HG03108 (cell line): Measurements from ENCODE around the gene SRRM4.
"Not testable (repeated sequence)": the region's sequence is repeated elsewhere in the genome, so short reads cannot be mapped to it uniquely, and the experiment has no call there.

Source experiments
- ATAC-seq: cut with Tn5 transposase; IDR thresholded peaks from one replicate; pipeline ENCODE4 v1.9.1; 2021; ENCODE audit warnings: moderate library complexity; ENCODE audit not compliant: unreplicated experiment

SRRM4 gene

GRCh38 chr12:118981285-118982211 lies at the start of gene SRRM4:
Gene SRRM4, plus strand, starts transcription at chr12:118981541. Its CDS starts 342 bp downstream, at chr12:118981883.
- no peak for ATAC-seq

- no peak for ATAC-seq
Measured at GRCh38 chr12:118946256-118946655, 35.1 kb upstream of the SRRM4 start.

- no peak for ATAC-seq
Measured at GRCh38 chr12:118958520-118958919, 22.8 kb upstream of the SRRM4 start.

- ATAC-seq = no peak
Measured at GRCh38 chr12:118959348-118959747, 22.0 kb upstream of the SRRM4 start.

- no peak for ATAC-seq
Measured at GRCh38 chr12:118959985-118960560, 21.3 kb upstream of the SRRM4 start.

GRCh38 chr12:118960865-118961264 lies 20.5 kb upstream of the SRRM4 start:
- ATAC-seq = no peak

- no peak for ATAC-seq
Measured at GRCh38 chr12:118964988-118965387, 16.4 kb upstream of the SRRM4 start.

GRCh38 chr12:118970856-118971255 lies 10.5 kb upstream of the SRRM4 start:
- ATAC-seq = no peak

- ATAC-seq = no peak
Measured at GRCh38 chr12:118972982-118973381, 8.4 kb upstream of the SRRM4 start.

GRCh38 chr12:118979763-118980406 lies 1.5 kb upstream of the SRRM4 start:
- no peak for ATAC-seq

GRCh38 chr12:118980407-118981014 lies 830 bp upstream of the SRRM4 start:
- ATAC-seq = no peak

GRCh38 chr12:118982302-118982701 lies 961 bp downstream of the SRRM4 start:
- no peak for ATAC-seq

GRCh38 chr12:118982984-118983761 lies 1.8 kb downstream of the SRRM4 start:
- no peak for ATAC-seq

- ATAC-seq = no peak
Measured at GRCh38 chr12:118984161-118984943, 3.0 kb downstream of the SRRM4 start.

GRCh38 chr12:118986050-118986449 lies 4.7 kb downstream of the SRRM4 start:
- ATAC-seq = no peak

- ATAC-seq = no peak
Measured at GRCh38 chr12:118999107-118999506, 17.8 kb downstream of the SRRM4 start.

GRCh38 chr12:119005085-119005484 lies 23.7 kb downstream of the SRRM4 start:
- no peak for ATAC-seq

GRCh38 chr12:119005913-119006312 lies 24.6 kb downstream of the SRRM4 start:
- ATAC-seq = no peak

GRCh38 chr12:119006746-119007145 lies 25.4 kb downstream of the SRRM4 start:
- ATAC-seq = no peak

GRCh38 chr12:119008273-119008672 lies 26.9 kb downstream of the SRRM4 start:
- not testable (repeated sequence) for ATAC-seq
